PC-9 (cell line): ENCODE results near the gene FOXD3.

ENCODE experiments used
- CTCF ChIP-seq: fragments of 200-600 bp; sonication (generic); conservative IDR thresholded peaks from 2 replicates; pipeline ENCODE4 v1.6.1; 2017; ENCODE audit warnings: mixed run types, antibody characterized with exemption, mild to moderate bottlenecking, moderate library complexity
- EZH2 ChIP-seq: fragments of 200-600 bp; sonication (generic); IDR thresholded peaks from 2 replicates; pipeline ENCODE4 v1.8.0; 2017; ENCODE audit warnings: antibody characterized with exemption, low read depth

GRCh38 chr1:63330331-63330916, 8.1 kb downstream of the FOXD3 start:
- TF ChIP-seq CTCF (no peak), EZH2 (no peak)
